Duodenal mucosa (tissue), 2 donors: Measurements from ENCODE around the gene HMMR.
"Not testable (repeated sequence)": the region's sequence is repeated elsewhere in the genome, so short reads cannot be mapped to it uniquely, and the experiment has no call there.

Source experiments
- H3K27ac ChIP-seq: one replicate; pipeline ENCODE4 v1.7.0; 2013; ENCODE audit warnings: low read depth, low read length
- H3K27me3 ChIP-seq, 2 donors: one replicate each; pipeline ENCODE4 v1.7.0; 2013; ENCODE audit warnings: low read length in 2 of 2, control low read depth in 1 of 2; ENCODE audit not compliant: insufficient read depth in 2 of 2, control insufficient read depth in 1 of 2
- H3K36me3 ChIP-seq, 2 donors: one replicate each; pipeline ENCODE4 v1.7.0; 2013; ENCODE audit warnings: low read length in 2 of 2, control low read depth in 1 of 2; ENCODE audit not compliant: insufficient read depth in 2 of 2, control insufficient read depth in 1 of 2
- H3K4me1 ChIP-seq, 2 donors: one replicate each; pipeline ENCODE4 v1.7.0; 2013; ENCODE audit warnings: low read length in 2 of 2, control low read depth in 1 of 2; ENCODE audit not compliant: insufficient read depth in 2 of 2, control insufficient read depth in 1 of 2
- H3K4me3 ChIP-seq, 2 donors: one replicate each; pipeline ENCODE4 v1.7.0; 2013; ENCODE audit warnings: low read length in 2 of 2, low read depth in 1 of 2
- H3K9ac ChIP-seq, 2 donors: one replicate each; pipeline ENCODE4 v1.7.0; 2013; ENCODE audit warnings: low read length in 2 of 2, low read depth in 1 of 2
- H3K9me3 ChIP-seq, 2 donors: one replicate each; pipeline ENCODE4 v1.7.0; 2013; ENCODE audit warnings: low read length in 2 of 2, control low read depth in 1 of 2; ENCODE audit not compliant: control insufficient read depth in 1 of 2

HMMR gene

DNA sequence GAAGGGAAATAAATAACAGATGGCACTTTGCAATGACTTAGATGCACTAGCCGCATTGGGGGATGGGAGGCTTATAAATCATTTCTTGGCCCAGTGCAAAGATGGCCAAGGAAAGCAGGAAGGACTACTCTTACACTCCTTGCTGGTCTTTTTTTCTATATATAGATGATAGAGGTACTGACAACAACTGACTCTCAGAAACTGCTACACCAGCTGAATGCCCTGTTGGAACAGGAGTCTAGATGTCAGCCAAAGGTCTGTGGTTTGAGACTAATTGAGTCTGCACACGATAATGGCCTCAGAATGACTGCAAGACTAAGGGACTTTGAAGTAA is 21.4 kb upstream of the HMMR start:
- Histone ChIP-seq H3K9ac (peak overlapping the region in 1 of 2 donors; percentile 98), H3K27ac (no peak overlapping the region), H3K36me3 (peaks cover 16 to 34% of the 10 kb centered on the region in 2 donors), H3K9me3 (no peaks in the 10 kb centered on the region), H3K4me3 (peak overlapping the region; percentile 96 to 98), H3K4me1 (peaks cover 29 to 30% of the 10 kb centered on the region in 2 donors), H3K27me3 (no peaks in the 10 kb centered on the region)

DNA sequence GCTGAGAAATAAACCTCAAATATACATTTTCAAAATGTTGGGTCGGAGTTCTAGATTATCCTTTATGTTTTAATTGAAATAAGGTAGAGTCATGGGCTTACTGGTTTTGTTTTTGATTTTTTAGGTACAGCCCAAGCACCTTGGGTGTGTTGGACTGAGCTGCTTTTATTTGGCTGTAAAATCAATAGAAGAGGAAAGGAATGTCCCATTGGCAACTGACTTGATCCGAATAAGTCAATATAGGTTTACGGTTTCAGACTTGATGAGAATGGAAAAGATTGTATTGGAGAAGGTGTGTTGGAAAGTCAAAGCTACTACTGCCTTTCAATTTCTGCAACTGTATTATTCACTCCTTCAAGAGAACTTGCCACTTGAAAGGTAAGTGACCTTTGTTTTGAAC is 19.5 kb upstream of the HMMR start:
- no peaks in the 10 kb centered on the region for H3K9me3 ChIP-seq
- peaks cover 21 to 23% of the 10 kb centered on the region in 2 donors for H3K4me1 ChIP-seq
- H3K36me3 ChIP-seq = peaks cover 25 to 53% of the 10 kb centered on the region in 2 donors
- H3K27ac ChIP-seq = no peak overlapping the region
- no peak overlapping the region for H3K9ac ChIP-seq
- H3K4me3 ChIP-seq = peak overlapping the region in 1 of 2 donors; percentile 1
- no peaks in the 10 kb centered on the region for H3K27me3 ChIP-seq

DNA sequence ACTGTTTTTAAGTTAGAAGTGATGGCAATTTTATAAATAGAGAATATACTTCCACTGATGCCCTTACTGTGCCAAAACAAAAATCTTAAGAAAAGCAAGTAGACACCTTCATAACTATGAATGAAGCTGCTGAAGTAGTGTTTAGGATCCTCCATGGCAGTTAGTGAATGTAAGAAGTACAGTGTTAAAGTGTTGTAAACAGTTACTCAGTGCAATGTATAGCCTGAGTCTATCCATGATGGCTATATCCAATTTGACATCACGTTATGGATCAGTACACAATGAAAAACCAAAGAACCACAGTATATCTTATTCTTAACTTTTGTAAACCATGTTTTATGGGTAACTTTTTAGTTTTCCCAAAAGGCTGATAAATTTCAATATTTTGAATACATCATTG is 15.9 kb upstream of the HMMR start:
- H3K27ac ChIP-seq = no peak overlapping the region

DNA sequence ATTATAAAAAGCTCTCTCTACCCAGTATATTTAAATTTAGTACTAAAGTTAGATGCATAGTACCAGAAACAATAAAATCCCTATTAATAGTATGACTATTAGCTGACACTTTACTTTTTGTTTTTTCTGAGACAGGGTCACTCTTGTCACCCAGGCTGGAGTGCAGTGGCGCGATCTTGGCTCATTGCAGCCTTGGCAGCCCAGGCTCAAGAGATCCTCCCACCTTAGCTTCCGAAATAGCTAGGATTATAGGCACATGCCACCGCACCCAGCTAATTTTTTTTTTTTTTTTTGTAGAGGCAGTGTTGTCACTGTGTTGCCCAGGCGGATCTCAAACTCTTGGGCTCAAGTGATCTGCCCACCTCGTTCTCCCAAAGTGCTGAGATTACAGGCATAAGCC is 15.1 kb upstream of the HMMR start:
- no peaks in the 10 kb centered on the region for H3K27me3 ChIP-seq

More for the DNA sequence above, 15.9 kb upstream of the HMMR start:
- peaks cover 9 to 10% of the 10 kb centered on the region in 2 donors for H3K4me1 ChIP-seq
- no peaks in the 10 kb centered on the region for H3K9me3 ChIP-seq
- no peaks in the 10 kb centered on the region for H3K27me3 ChIP-seq
- no peak overlapping the region for H3K9ac ChIP-seq
- H3K36me3 ChIP-seq = peaks cover 37 to 78% of the 10 kb centered on the region in 2 donors
- no peak overlapping the region for H3K4me3 ChIP-seq

DNA sequence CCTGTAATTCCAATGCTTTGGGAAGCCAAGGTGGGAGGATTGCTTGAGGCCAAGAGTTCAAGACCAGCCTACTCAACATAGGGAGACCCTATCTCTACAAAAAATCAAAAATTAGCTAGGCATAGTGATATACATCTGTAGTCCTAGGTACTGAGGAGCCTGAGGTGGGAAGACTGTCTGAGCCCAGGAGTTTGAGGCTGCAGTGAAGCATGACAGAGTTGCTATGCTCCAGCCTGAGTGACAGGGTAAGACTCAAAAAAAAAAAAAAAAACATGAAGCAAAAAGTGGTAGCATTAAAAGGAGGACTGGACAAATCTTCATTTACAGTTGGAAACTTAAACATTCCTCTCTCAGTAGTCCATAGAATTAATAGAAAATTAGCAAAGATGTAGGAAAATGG is 13.2 kb upstream of the HMMR start:
- H3K4me3 ChIP-seq = no peak overlapping the region
- H3K27ac ChIP-seq = no peak overlapping the region
- H3K27me3 ChIP-seq = no peaks in the 10 kb centered on the region
- H3K9ac ChIP-seq = no peak overlapping the region
- H3K36me3 ChIP-seq = peaks cover 33 to 76% of the 10 kb centered on the region in 2 donors
- H3K9me3 ChIP-seq = no peaks in the 10 kb centered on the region
- H3K4me1 ChIP-seq = no peaks in the 10 kb centered on the region

More for the DNA sequence above, 15.1 kb upstream of the HMMR start:
- H3K36me3 ChIP-seq = peaks cover 37 to 83% of the 10 kb centered on the region in 2 donors
- no peak overlapping the region for H3K9ac ChIP-seq
- no peak overlapping the region for H3K27ac ChIP-seq
- peaks cover 3 to 6% of the 10 kb centered on the region in 2 donors for H3K4me1 ChIP-seq
- no peaks in the 10 kb centered on the region for H3K9me3 ChIP-seq
- H3K4me3 ChIP-seq = no peak overlapping the region

DNA sequence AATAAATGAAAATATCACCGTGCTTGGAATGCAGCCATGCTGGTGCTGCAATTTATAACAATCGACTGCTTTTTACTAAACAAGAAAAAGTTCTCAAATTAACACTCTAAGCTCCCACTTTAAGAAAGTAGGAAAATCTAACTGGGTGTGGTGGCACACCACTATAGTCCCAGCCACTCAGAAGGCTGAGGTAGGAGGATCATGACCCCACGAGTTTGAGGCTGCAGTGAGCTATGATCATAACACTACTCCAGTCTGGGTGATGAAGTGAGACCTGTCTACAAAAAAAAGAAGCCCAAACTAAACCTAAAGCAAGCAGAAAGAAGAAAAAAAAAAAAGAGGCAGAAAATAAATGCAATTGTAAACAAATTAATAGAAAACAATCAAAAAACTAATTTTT is 12.6 kb upstream of the HMMR start:
- Histone ChIP-seq H3K9ac (no peak overlapping the region), H3K36me3 (peaks cover 27 to 70% of the 10 kb centered on the region in 2 donors), H3K27ac (no peak overlapping the region), H3K27me3 (no peaks in the 10 kb centered on the region), H3K9me3 (no peaks in the 10 kb centered on the region), H3K4me1 (no peaks in the 10 kb centered on the region), H3K4me3 (no peak overlapping the region)

DNA sequence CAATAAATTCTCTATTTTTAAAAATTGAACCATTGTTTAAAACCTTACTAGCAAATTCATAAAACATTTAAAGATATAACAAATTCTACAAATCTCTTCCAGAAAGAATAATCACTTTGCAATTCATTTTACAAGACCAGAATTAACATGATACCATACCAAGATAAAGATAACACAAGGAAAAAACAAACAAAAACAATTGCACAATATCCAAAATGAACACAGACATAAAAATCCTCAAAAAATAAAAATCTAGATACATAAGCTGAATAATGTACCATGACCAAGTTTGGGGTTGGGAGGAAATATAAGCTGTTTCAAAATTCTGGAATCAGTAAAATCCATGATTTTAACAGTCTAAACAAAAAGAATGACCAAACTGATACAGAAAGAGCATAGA is 11.9 kb upstream of the HMMR start:
- H3K4me3 ChIP-seq = no peak overlapping the region
- no peak overlapping the region for H3K27ac ChIP-seq
- no peaks in the 10 kb centered on the region for H3K9me3 ChIP-seq
- H3K27me3 ChIP-seq = no peaks in the 10 kb centered on the region
- H3K36me3 ChIP-seq = peaks cover 27 to 67% of the 10 kb centered on the region in 2 donors
- no peaks in the 10 kb centered on the region for H3K4me1 ChIP-seq
- no peak overlapping the region for H3K9ac ChIP-seq

DNA sequence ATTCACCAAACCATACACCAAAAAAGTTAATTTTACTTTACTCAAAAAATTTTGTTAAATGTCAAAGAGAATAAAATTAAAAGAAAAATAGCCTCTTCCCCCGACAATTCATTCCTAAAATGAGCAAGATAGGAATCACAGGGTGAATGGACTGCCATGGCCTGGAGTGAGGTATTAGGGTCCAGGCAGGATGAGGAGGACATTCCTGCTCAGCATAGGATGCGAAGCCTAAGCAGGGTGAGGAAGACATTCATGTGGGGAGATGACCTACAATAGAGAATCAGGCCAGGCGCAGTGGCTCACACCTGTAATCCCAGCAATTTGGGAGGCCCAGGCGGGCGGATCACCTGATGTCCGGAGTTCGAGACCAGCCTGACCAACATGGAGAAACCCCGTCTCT is 8.9 kb upstream of the HMMR start:
- Histone ChIP-seq H3K27me3 (no peaks in the 10 kb centered on the region), H3K27ac (no peak overlapping the region), H3K9me3 (no peaks in the 10 kb centered on the region), H3K4me3 (no peak overlapping the region), H3K36me3 (peaks cover 8 to 49% of the 10 kb centered on the region in 2 donors), H3K4me1 (no peaks in the 10 kb centered on the region), H3K9ac (no peak overlapping the region)

DNA sequence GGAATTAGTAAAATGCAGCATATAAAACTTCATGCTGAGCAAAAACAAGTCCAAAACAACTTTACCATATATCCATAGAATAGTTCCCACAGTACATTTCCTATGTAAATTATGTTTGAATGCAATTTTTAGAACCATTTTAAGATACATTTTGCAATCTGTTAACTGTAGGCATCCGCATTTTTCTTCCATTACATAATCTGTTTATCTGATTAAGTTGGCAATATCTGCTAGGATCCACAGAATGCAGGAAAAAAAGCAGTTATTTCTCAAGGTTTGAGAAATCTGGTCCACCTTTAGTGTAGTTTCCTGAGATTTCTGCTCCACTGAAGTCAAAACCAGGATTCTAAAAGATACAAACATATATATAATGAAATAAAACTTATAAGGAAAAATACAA is 6.7 kb upstream of the HMMR start:
- peaks cover 0 to 30% of the 10 kb centered on the region in 2 donors for H3K36me3 ChIP-seq

DNA sequence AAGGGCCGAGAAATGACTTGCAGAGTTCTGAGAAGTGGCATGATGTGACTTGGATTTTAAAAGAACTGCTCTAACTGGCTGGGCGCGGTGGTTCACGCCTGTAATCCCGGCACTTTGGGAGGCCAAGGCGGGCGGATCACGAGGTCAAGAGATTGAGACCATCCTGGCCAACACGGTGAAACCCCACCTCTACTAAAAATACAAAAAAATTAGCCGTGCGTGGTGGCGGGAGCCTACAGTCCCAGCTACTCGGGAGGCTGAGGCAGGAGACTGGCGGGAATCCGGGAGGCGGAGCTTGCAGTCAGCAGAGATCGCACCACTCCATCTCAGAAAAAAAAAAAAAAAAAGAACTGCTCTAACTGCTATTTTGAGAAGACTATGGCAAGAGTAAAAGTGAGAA is 5.0 kb upstream of the HMMR start:
- H3K27me3 ChIP-seq, H3K4me3 ChIP-seq, H3K27ac ChIP-seq, H3K9me3 ChIP-seq, H3K9ac ChIP-seq: not testable (repeated sequence)
- Histone ChIP-seq H3K36me3 (peaks cover 0 to 23% of the 10 kb centered on the region in 2 donors), H3K4me1 (peaks cover 7 to 11% of the 10 kb centered on the region in 2 donors)

More for the DNA sequence above, 6.7 kb upstream of the HMMR start:
- Histone ChIP-seq H3K4me3 (no peak overlapping the region), H3K27me3 (no peaks in the 10 kb centered on the region), H3K27ac (no peak overlapping the region), H3K9ac (no peak overlapping the region), H3K4me1 (peaks cover 2 to 5% of the 10 kb centered on the region in 2 donors), H3K9me3 (no peaks in the 10 kb centered on the region)

DNA sequence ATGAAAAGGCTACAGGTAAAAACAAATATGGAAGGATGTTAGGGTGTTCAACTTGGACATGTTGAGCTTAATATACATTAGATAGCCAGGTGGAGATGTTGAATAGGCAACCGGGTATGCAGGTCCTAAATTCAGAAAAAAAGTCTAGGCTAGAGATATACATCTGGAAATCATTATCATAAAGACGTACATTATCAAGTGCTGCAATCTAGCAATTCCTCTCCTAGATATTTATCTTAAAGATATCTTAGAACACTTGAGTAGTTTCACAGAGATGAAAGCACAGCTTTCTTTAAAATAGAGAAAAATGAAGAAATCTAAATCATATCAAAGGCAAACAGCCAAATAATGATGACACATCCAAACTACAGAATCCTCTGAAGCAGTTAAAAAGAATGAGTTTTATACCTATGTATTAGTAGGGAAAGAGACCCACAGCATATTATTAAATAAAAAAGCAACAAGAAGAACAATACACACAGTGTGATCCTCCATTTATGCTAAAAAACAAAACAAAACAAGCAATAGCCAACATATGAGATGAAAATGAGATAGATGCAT is 4.3 kb upstream of the HMMR start:
- Histone ChIP-seq H3K27me3 (no peaks in the 10 kb centered on the region), H3K36me3 (peaks cover 0 to 16% of the 10 kb centered on the region in 2 donors), H3K9me3 (no peaks in the 10 kb centered on the region), H3K4me3 (no peak overlapping the region), H3K27ac (no peak overlapping the region), H3K4me1 (peaks cover 12 to 17% of the 10 kb centered on the region in 2 donors), H3K9ac (no peak overlapping the region)
